CD4-positive, alpha-beta T cell treated with Interleukin-15 for 4 hours (primary cell): Measurements from ENCODE around the gene DBNL.
"Not testable (repeated sequence)": the region's sequence is repeated elsewhere in the genome, so short reads cannot be mapped to it uniquely, and the experiment has no call there.

Source experiments
- DNase-seq: peaks from one replicate; pipeline ENCODE4 v3.0.0-alpha.2; 2020; ENCODE audit warnings: low spot score

The DBNL gene

GRCh38 chr7:44044315-44045225 is at the start of gene DBNL:
Gene DBNL (plus strand): TSS chr7:44044702. CDS start chr7:44044738, 36 bp downstream.
- DNase-seq: peak; percentile 87

DNA sequence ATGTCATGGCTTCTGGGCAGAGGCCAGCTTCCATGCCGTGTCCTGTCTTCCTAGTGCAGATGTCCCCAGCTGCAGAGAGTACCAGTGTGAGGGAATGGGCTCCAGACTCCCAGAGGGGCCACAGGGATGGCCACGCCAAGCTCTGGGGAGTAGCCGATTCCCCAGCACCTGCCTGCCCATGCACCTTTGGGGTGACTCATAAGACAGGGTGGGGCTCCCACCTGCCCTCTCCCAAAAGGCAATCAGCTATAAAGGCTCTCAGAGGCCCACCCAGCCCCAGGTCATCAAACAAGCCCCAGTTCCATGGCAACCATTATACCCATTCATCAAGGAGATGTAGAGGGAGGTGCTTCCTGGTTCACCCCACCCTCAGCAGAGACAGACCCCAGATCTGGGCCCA is 47.0 kb upstream of the DBNL start, which contains the start of gene SPDYE1:
SPDYE1 (plus strand) TSS at position 366 of the 400 bp plus-strand sequence. CDS start 2,053 bp downstream, outside the sequence.
- DNase-seq: not testable (repeated sequence)

- DNase-seq: not testable (repeated sequence)
Observed at GRCh38 chr7:44012081-44012480, 32.4 kb upstream of the DBNL start.

DNA sequence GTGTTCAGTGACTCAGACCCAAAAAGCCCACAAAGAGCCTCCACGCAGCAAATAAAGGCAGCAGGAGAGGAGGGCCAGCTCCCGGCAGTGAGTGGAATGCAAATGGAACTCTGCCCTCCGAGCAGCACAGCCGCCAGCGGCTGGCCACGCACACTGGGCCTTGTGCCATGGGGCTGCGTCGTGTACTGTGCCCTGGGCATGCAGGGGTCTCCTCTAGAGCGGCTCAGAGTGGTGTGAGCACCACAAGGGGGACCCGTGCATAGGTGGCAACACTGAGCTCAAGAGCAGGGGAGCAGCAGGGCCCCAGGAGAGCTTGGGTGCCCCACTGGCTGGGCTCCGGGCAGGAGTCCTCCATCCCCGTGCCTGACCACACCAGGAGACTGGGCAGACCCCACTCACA is 29.4 kb upstream of the DBNL start:
- DNase-seq: not testable (repeated sequence)

DNA sequence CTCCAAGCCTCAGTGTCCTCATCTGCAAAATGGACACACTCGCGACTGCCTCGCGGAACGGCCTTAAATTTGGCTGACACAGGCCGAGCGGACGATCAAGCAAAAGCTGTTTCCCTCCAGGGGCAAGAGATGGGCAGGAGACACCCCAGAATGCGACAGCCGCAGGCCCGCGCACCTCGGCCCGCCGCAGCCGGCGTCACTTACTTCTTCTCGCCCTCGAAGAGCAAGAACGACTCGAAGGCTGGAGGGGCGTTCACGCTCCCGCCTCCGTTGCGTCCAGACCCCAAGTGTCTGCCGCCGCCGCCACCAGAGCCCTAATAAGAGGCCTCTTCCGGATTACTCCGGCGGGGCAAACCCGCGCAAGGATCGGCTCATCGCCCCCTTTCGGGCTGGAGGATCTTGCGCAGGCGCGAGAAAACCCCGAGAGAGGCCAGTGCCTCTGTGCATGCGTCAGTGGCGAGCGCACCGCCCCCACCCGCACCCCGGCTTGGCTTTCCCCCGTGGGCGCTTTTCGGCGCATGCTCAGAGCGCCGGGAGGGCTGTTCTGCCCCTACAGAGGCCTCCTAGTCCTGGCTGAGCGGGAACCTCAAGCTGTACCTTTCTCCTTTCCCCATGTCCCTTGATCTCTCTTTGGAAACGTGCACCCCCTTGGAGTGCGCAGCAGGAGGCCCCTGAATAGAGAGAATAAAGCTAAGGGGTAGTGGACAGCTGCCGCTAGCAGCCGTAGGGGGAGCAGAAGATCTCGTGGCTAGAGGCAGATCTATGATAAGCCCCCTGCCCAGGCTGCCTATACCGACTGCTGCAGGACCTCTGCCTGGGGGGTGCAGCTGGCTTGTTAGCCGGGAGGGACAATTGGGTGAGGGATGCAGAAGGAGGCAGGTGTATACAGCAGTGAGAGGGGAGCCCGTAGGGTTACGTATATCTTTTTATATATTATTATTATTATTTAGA is 25.4 kb upstream of the DBNL start:
- peak; percentile 100 for DNase-seq

DNA sequence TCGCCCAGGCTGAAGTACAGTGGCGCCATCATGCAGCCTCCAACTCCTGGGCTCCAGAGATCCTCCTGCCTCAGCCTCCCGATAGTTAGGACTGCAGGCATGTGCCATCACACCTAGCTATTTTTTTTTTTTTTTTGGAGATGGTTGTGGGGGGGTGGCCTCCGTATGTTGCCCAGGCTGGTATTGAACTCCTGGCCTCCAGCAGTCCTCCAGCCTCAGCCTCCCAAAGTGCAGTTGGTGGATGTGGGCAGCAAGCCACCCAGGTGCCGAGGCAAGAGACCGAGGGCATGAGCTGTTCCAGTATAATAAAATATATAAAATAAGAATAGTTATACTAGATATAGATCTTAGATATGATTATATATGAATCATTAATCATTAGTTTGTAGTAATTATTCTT is 24.7 kb upstream of the DBNL start:
- DNase-seq: not testable (repeated sequence)

DNA sequence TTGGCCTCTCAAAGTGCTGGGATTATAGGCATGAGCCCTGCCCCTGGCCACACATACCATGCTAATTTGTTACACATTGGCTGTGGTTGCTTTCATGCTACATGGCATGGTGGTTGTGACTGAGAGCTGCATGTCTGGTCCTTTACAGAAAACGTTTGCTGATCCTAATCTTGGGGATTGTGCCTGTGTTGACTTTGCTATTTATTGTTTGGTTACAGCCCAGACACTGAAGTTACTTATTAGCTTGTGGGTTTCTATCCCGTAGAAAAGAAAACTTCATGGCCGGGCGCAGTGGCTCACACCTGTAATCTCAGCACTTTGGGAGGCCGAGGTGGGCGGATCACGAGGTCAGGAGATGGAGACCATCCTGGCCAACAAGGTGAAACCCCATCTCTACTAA is 22.4 kb upstream of the DBNL start:
- DNase-seq: not testable (repeated sequence)

DNA sequence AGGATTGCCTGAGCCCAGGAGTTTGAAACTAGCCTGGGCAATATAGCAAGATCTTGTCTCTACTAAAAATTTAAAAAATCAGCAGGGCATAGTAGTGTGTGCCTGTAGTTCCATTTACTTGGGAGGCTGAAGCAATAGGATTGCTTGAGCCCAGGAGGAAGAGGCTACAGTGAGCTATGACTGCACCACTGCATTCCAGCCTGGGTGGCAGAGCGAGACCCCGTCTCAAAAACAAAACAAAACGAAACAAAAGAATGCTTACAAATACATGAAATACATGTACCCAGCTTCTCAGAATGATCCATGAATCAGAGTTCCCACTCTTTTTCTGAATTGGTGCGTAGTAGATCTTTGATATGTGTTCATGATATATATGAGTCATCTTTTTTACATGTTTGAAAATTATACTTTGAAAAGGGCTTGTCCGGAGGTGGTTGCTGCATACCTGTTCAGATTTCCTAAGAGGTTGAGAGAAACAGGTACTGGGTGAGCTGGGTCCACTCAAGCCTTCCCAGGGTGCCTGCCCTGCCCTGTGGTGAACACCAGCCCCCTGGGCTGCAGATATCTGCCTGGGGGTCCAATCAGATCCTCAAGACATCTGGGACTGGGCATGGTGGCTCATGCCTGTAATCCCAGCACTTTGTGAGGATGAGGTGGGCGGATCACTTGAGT is 21.6 kb upstream of the DBNL start:
- DNase-seq: peak; percentile 10

DNA sequence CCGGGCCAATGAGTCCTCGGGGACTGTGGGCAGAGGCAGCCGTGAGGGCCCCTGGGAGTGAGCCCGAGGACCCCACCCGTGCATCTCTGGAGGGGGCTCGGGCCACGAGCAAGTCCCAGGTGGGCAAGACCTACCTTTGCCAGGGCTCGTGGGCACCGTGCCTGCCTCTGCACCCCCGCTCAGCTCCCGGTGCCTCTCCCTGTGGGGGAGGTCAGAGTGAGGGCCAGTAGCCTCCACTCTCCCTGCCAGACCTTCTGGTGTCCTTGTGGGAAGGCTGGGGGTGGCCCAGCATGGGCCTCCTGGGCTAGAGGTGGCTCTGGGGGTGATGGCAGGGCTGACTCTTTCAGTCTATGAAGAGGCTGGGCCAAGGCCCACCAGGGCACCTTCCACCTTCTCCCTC is 15.1 kb upstream of the DBNL start:
- DNase-seq: not testable (repeated sequence)

GRCh38 chr7:44030029-44030428 is 14.5 kb upstream of the DBNL start:
- not testable (repeated sequence) for DNase-seq

DNA sequence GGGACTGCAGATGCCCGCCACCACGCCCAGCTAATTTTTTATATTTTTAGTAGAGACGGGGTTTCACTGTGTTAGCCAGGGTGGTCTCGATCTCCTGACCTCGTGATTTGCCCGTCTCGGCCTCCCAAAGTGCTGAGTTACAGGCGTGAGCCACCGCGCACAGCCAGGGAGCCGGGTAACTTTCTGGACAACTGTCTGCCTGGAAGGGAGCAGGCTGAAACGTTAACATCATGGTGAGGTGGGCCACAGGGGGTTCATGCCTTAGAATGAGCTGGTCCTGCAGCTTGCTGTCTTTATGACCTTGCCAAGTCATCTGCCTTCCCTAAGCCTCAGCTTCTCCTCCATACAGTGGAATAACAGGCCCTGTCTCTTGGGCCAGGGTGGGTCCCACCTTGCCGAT is 13.2 kb upstream of the DBNL start:
- not testable (repeated sequence) for DNase-seq

GRCh38 chr7:44032031-44032430 is 12.5 kb upstream of the DBNL start:
- DNase-seq: not testable (repeated sequence)

DNA sequence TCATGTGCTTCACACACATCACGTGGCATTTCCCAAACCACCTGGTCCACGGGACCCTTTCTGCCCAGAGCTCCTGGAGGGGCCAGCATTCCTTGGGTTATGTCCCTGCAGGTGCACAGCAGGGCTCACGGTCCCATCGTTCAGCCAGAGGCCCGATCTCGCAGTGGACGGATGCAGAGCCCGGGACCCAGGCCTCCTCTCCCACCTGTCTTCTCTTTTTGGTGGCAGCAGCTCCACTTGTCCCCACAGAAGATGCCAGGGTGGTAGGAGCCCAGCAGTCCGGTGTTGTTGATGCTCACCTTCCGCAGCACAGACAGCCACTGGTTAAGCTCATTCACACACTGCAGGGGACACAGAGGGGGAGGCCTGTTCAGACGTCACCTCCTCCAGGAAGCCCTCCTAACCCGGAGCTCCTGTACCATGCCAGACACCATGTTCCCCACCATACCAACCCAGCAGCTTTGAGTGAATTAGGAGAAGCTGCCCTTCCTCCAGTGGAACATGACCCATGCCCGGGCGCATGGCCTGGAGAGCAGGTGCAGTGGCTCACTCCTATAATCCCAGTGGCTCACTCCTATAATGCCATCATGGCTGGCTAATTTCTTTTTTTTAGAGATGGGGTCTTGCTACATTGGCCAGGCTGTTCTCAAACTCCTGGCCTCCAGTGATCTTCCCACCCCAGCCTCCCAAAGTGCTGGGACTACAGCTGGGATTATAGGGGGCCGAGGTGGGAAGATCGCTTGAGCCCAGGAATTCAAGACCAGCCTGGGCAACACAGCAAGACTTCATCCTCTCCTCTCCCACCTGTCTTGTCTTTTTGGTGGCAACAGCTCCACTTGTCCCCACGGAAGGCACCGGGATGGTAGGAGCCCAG is 10.3 kb upstream of the DBNL start:
- not testable (repeated sequence) for DNase-seq

DNA sequence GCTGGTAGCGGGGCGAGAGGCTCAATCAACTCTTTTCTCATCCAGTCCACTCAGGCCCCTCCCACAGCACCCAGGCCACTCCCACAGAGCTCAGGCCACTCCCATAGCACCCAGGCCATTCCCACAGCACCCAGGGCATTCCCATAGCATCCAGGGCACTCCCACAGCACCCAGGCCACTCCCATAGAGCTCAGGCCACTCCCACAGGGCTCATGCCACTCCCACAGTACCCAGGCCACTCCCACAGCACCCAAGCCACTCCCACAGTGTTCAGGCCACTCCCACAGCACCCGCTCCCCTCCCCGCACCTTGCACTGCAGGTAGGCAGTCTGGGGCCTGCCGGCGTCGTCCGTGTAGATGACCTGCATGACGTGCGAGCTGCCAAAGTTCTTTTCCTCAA is 8.1 kb upstream of the DBNL start:
- DNase-seq: peak; percentile 19

DNA sequence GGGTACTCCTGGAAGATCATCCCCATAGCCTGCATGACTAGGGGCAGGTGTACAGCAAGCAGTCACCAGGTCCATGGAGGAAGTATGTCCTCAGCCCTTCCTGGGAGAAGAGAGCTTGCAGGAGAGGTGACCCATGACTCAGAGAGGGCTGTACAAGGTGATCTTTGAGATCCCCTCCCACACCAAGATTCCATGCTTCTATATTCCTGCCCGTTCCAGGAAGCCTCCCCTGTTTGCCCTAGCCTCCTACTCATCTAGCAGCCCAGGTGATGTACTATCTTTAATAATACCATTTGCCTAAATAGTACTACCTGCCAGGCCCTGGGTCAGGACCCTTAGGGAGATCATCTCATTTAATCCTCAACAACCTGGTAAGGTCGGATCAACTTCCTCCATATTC is 6.6 kb upstream of the DBNL start:
- DNase-seq: not testable (repeated sequence)

DNA sequence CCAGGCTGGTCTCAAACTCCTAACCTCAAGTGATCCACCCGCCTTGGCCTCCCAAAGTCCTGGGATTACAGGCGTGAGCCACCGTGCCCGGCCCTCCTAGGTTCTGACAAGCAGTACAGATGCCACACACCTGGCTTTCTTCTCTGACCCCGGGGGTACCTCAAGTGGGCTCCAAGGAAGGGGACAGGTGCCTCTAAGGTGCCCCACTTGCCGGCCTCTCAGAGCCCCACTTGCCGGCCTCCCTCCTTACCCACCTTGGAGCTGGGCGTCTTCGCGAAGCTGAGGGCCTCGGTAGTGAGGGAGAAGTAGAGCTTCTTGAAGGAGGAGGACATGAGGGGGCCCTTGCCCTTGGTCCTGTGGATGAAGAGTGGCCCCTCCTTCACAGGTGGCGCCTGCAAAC is 5.9 kb upstream of the DBNL start:
- not testable (repeated sequence) for DNase-seq

DNA sequence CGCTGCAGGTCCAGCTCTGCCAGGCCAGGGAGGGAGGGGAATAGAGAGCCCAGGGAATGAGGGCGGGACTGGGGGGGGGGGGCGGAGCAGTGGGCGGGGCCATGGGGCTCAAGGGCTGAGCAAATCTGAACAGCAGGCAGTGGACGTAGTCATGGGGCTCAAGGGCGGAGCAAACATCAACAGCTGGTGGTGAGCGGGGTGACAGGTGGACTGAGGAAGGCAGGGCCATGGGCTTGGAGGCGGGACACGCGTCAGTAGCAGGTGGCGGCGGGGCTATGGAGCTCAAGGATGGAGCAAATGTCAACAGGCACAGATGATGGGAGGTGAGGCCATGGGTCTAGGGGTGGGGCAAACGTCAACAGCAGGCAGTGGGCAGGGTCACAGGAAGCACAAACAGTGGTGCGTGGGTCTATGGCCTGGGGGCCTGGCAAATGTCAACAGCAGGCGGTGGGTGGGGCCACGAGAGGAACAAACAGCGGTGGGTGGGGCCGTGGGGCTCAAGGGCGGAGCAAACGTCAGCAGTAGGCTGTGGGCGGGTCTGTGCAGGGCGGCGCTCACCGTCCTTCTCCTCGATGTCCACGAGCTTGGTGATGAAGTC is 5.4 kb upstream of the DBNL start:
- peak; percentile 79 for DNase-seq

GRCh38 chr7:44039800-44040492 is 4.6 kb upstream of the DBNL start:
- not testable (repeated sequence) for DNase-seq

DNA sequence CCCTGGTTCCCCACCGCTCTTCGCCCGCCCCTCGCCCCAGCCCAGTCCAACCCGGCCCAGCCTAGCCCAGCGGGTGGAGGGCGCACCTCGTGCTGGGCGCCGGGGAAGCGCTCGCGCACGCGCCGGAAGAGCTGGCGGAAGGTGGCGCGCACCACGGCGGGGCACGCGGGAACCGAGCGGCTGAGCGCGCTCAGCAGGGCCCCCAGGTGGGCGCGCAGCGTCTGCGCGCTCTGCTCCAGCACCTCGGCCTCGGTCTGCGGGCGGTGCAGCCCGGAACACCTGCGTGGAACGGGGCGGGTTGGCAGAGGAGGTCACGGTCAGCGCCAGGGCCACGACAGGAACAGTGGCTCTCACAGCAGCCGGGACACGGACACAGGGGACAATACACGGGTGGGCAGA is 4.0 kb upstream of the DBNL start:
- peak; percentile 67 for DNase-seq

GRCh38 chr7:44042221-44042620 is 2.3 kb upstream of the DBNL start:
- DNase-seq: no peak
